Gastrocnemius medialis (tissue), 4 donors: ENCODE results near the gene MYH2.

ENCODE experiments used
- CTCF ChIP-seq, 5 experiments: fragments of 450-650 bp in 3 of 5; fragments of 200-600 bp in 2 of 5; sonication (generic) in 2 of 5; IDR thresholded peaks in 4 of 5; conservative IDR thresholded peaks in 1 of 5; 1 replicate in 4 of 5; 2 replicates in 1 of 5; pipeline ENCODE4 v1.5.1; 2016 to 2019; ENCODE audit warnings: antibody characterized with exemption in 5 of 5, mild to moderate bottlenecking in 3 of 5, moderate library complexity in 3 of 5
- POLR2A ChIP-seq, 2 donors: fragments of 450-650 bp; IDR thresholded peaks; one replicate each; pipeline ENCODE4 v1.6.1; 2017; ENCODE audit warnings: antibody characterized with exemption in 2 of 2, mild to moderate bottlenecking in 2 of 2, moderate library complexity in 2 of 2

DNA sequence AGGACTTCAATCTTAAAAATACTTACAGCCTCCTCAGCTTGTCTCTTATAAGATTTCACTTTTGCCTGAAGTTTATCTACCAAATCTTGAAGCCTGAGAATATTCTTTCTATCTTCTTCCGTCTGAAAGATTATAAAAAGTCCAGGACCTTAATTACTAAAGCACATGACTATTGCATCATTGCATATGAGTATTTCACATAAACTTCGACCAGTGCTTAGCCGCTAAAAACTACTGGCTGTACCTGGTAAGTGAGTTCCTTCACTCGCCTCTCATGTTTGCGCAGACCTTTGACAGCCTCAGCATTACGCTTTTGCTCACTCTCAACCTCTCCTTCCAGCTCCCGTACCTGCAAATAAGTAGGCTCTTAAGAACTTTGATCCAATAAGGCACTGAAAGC, 26.4 kb downstream of the MYH2 start:
- TF ChIP-seq POLR2A (IDR thresholded peaks at IDR 0.05) (no peak), CTCF (IDR thresholded peaks at IDR 0.05 in 4 of 5, conservative IDR thresholded peaks at IDR 0.05 in 1 of 5) (no peak)
